Activated CD4-positive, alpha-beta memory T cell treated with anti-CD3 and anti-CD28 coated beads, Interleukin-2, amount 10 ng/mL, durations not matched to agents 7 days and 5 days (primary cell): ENCODE results near the gene INTS6. TPM values are rescaled to one million over a fixed set of nuclear protein-coding genes. Genes with fewer than 3 reads are reported as not detected.

Experiments
- CTCF ChIA-PET: fragments of 350-600 bp; sonication (Branson Sonifier 250); formaldehyde crosslinking; loops from one replicate; lab custom pipeline; 2021; ENCODE audit warnings: antibody characterized with exemption, inconsistent platforms; lab: Charles Lee
- POLR2A ChIA-PET: fragments of 350-600 bp; sonication (Branson Sonifier 250); formaldehyde crosslinking; loops from one replicate; lab custom pipeline; 2021; ENCODE audit warnings: antibody characterized with exemption; lab: Charles Lee
- DNase-seq: peaks from one replicate; pipeline ENCODE4 v3.0.0-alpha.2; 2020
- H3K27ac Mint-ChIP-seq: one replicate; pipeline ENCODE4 v1.8.0; 2021; ENCODE audit warnings: mild to moderate bottlenecking, mixed read lengths
- H3K27me3 Mint-ChIP-seq: one replicate; pipeline ENCODE4 v1.8.0; 2021; ENCODE audit warnings: mixed read lengths
- H3K36me3 Mint-ChIP-seq: one replicate; pipeline ENCODE4 v1.8.0; 2021; ENCODE audit warnings: low read depth, mixed read lengths
- H3K4me1 Mint-ChIP-seq: one replicate; pipeline ENCODE4 v1.8.0; 2021; ENCODE audit warnings: mixed read lengths
- H3K4me3 Mint-ChIP-seq: one replicate; pipeline ENCODE4 v1.8.0; 2021; ENCODE audit warnings: mild to moderate bottlenecking, mixed read lengths
- H3K9me3 Mint-ChIP-seq: one replicate; pipeline ENCODE4 v1.8.0; 2021; ENCODE audit warnings: mixed read lengths
- total RNA-seq, 2 experiments: library from RNA; stranded (reverse); gene quantifications; one replicate each; pipeline ENCODE4 v1.2.3, GENCODE V29; 2021

INTS6 gene
- total RNA-seq, 2 experiments from 2014 or later = 45.5 to 48.9 TPM

- no peaks in the 10 kb centered on the region for H3K27me3 Mint-ChIP-seq
- CTCF ChIA-PET = interaction anchor here (0.5 to 2.6 kb wide), 22 partner anchors 8 to 1199 kb away, joined by 3 to 30 read pairs (median 4); partner anchors contain the start of gene SUGT1
- H3K4me1 Mint-ChIP-seq = peaks cover 32% of the 10 kb centered on the region
- H3K9me3 Mint-ChIP-seq = peaks cover 5% of the 10 kb centered on the region
- POLR2A ChIA-PET = interaction anchor here (0.5 to 6.9 kb wide), 77 partner anchors 9 to 1373 kb away, joined by 3 to 109 read pairs (median 4); no protein-coding TSS in a partner anchor
- H3K27ac Mint-ChIP-seq = peak overlapping the region; percentile 94
- peak overlapping the region; percentile 88 for H3K4me3 Mint-ChIP-seq
- peak; percentile 84 for DNase-seq
- peaks cover 59% of the 10 kb centered on the region for H3K36me3 Mint-ChIP-seq
Measured at GRCh38 chr13:51453207-51453958, 547 bp upstream of the INTS6 start.

- Mint-ChIP-seq H3K27ac (peak overlapping the region; percentile 94), H3K4me1 (peaks cover 34% of the 10 kb centered on the region), H3K27me3 (no peaks in the 10 kb centered on the region), H3K9me3 (peaks cover 5% of the 10 kb centered on the region), H3K4me3 (peak overlapping the region; percentile 91), H3K36me3 (peaks cover 57% of the 10 kb centered on the region)
- CTCF ChIA-PET = interaction anchor here (0.8 to 1.8 kb wide), 4 partner anchors 17 to 351 kb away, joined by 3 to 11 read pairs (median 4); no protein-coding TSS in a partner anchor
- DNase-seq = peak; percentile 85
- POLR2A ChIA-PET = interaction anchor here (0.8 to 6.9 kb wide), 30 partner anchors 7 to 377 kb away, joined by 3 to 109 read pairs (median 5); no protein-coding TSS in a partner anchor
Measured at GRCh38 chr13:51451467-51452360, 1.1 kb downstream of the INTS6 start.

GRCh38 chr13:51451134-51451466, 1.7 kb downstream of the INTS6 start:
- Mint-ChIP-seq H3K27ac (peak overlapping the region; percentile 94), H3K4me3 (peak overlapping the region; percentile 91), H3K27me3 (no peaks in the 10 kb centered on the region), H3K36me3 (peaks cover 60% of the 10 kb centered on the region), H3K9me3 (peaks cover 5% of the 10 kb centered on the region), H3K4me1 (peaks cover 35% of the 10 kb centered on the region)
- ChIA-PET POLR2A (interaction anchor here (0.7 to 6.9 kb wide), 20 partner anchors 11 to 378 kb away, joined by 3 to 109 read pairs (median 4); no protein-coding TSS in a partner anchor), CTCF (interaction anchor here (0.8 to 1.8 kb wide), 4 partner anchors 16 to 352 kb away, joined by 3 to 11 read pairs (median 4); no protein-coding TSS in a partner anchor)
- DNase-seq = no peak

- no peak overlapping the region for H3K4me3 Mint-ChIP-seq
- peaks cover 19% of the 10 kb centered on the region for H3K4me1 Mint-ChIP-seq
- H3K27me3 Mint-ChIP-seq = no peaks in the 10 kb centered on the region
- H3K27ac Mint-ChIP-seq = no peak overlapping the region
- H3K36me3 Mint-ChIP-seq = peaks cover 49% of the 10 kb centered on the region
- CTCF ChIA-PET = interaction anchor here (1.1 kb wide), 1 partner anchor 316 kb away, joined by 4 read pairs; no protein-coding TSS in a partner anchor
- no peak for DNase-seq
- H3K9me3 Mint-ChIP-seq = no peaks in the 10 kb centered on the region
- POLR2A ChIA-PET = no interaction called here
Measured at GRCh38 chr13:51449018-51449417, 3.8 kb downstream of the INTS6 start.

GRCh38 chr13:51444922-51445321, 7.9 kb downstream of the INTS6 start:
- Mint-ChIP-seq H3K4me3 (no peak overlapping the region), H3K4me1 (peaks cover 11% of the 10 kb centered on the region), H3K9me3 (no peaks in the 10 kb centered on the region), H3K27ac (no peak overlapping the region), H3K27me3 (no peaks in the 10 kb centered on the region), H3K36me3 (peaks cover 41% of the 10 kb centered on the region)
- no peak for DNase-seq
- ChIA-PET CTCF (interaction anchor here (1.0 to 5.5 kb wide), 3 partner anchors 170 to 353 kb away, joined by 3 to 50 read pairs (median 5); no protein-coding TSS in a partner anchor), POLR2A (interaction anchor here (0.5 to 4.0 kb wide), 2 partner anchors 9 to 646 kb away, joined by 4 to 31 read pairs; partner anchors contain the start of gene INTS6)

GRCh38 chr13:51440381-51440780, 12.5 kb downstream of the INTS6 start:
- no peaks in the 10 kb centered on the region for H3K27me3 Mint-ChIP-seq
- no peak overlapping the region for H3K4me3 Mint-ChIP-seq
- ChIA-PET POLR2A (interaction anchor here (0.9 to 5.1 kb wide), 2 partner anchors 12 to 357 kb away, joined by 3 to 40 read pairs; partner anchors contain the start of gene INTS6), CTCF (interaction anchor here (0.6 to 2.2 kb wide), 4 partner anchors 21 to 1418 kb away, joined by 3 to 10 read pairs (median 4); no protein-coding TSS in a partner anchor)
- peaks cover 8% of the 10 kb centered on the region for H3K4me1 Mint-ChIP-seq
- H3K36me3 Mint-ChIP-seq = peaks cover 21% of the 10 kb centered on the region
- no peaks in the 10 kb centered on the region for H3K9me3 Mint-ChIP-seq
- no peak overlapping the region for H3K27ac Mint-ChIP-seq
- no peak for DNase-seq

- Mint-ChIP-seq H3K9me3 (no peaks in the 10 kb centered on the region), H3K27me3 (no peaks in the 10 kb centered on the region), H3K4me3 (no peak overlapping the region), H3K4me1 (peaks cover 8% of the 10 kb centered on the region), H3K36me3 (peaks cover 16% of the 10 kb centered on the region), H3K27ac (no peak overlapping the region)
- DNase-seq = no peak
- ChIA-PET POLR2A (interaction anchor here (5.1 kb wide), 1 partner anchor 15 kb away, joined by 40 read pairs; the partner anchor contains the start of gene INTS6), CTCF (no interaction called here)
Measured at GRCh38 chr13:51437550-51438127, 15.2 kb downstream of the INTS6 start.

- H3K36me3 Mint-ChIP-seq = peaks cover 14% of the 10 kb centered on the region
- POLR2A ChIA-PET = interaction anchor here (0.6 to 2.5 kb wide), 4 partner anchors 16 to 364 kb away, joined by 3 to 10 read pairs (median 4); partner anchors contain the start of gene INTS6
- no peaks in the 10 kb centered on the region for H3K27me3 Mint-ChIP-seq
Measured at GRCh38 chr13:51435002-51435578, 17.7 kb downstream of the INTS6 start.

GRCh38 chr13:51432576-51432975, 20.3 kb downstream of the INTS6 start:
- Mint-ChIP-seq H3K27ac (no peak overlapping the region), H3K36me3 (peaks cover 30% of the 10 kb centered on the region), H3K9me3 (no peaks in the 10 kb centered on the region), H3K4me3 (no peak overlapping the region), H3K4me1 (peaks cover 19% of the 10 kb centered on the region), H3K27me3 (no peaks in the 10 kb centered on the region)
- CTCF ChIA-PET = interaction anchor here (0.7 to 3.7 kb wide), 2 partner anchors 73 to 366 kb away, joined by 4 to 63 read pairs; no protein-coding TSS in a partner anchor
- DNase-seq = no peak
- POLR2A ChIA-PET = interaction anchor here (0.9 kb wide), 2 partner anchors 181 to 365 kb away, joined by 3 read pairs; no protein-coding TSS in a partner anchor

More at GRCh38 chr13:51435002-51435578, 17.7 kb downstream of the INTS6 start:
- Mint-ChIP-seq H3K4me1 (peaks cover 14% of the 10 kb centered on the region), H3K9me3 (no peaks in the 10 kb centered on the region), H3K4me3 (no peak overlapping the region), H3K27ac (no peak overlapping the region)
- no peak for DNase-seq
- CTCF ChIA-PET = interaction anchor here (0.9 to 3.7 kb wide), 11 partner anchors 11 to 397 kb away, joined by 3 to 63 read pairs (median 3); partner anchors contain the start of gene INTS6

GRCh38 chr13:51426982-51427381, 25.9 kb downstream of the INTS6 start:
- Mint-ChIP-seq H3K4me3 (no peak overlapping the region), H3K4me1 (peaks cover 34% of the 10 kb centered on the region), H3K27ac (no peak overlapping the region), H3K36me3 (peaks cover 56% of the 10 kb centered on the region), H3K9me3 (no peaks in the 10 kb centered on the region), H3K27me3 (no peaks in the 10 kb centered on the region)
- DNase-seq = no peak
- ChIA-PET POLR2A (no interaction called here), CTCF (interaction anchor here (2.5 kb wide), 1 partner anchor 370 kb away, joined by 9 read pairs; no protein-coding TSS in a partner anchor)

- no peak for DNase-seq
- H3K9me3 Mint-ChIP-seq = no peaks in the 10 kb centered on the region
- peaks cover 41% of the 10 kb centered on the region for H3K4me1 Mint-ChIP-seq
- H3K36me3 Mint-ChIP-seq = peaks cover 60% of the 10 kb centered on the region
- H3K27me3 Mint-ChIP-seq = no peaks in the 10 kb centered on the region
- no peak overlapping the region for H3K27ac Mint-ChIP-seq
- CTCF ChIA-PET = interaction anchor here (2.9 kb wide), 1 partner anchor 372 kb away, joined by 9 read pairs; no protein-coding TSS in a partner anchor
- POLR2A ChIA-PET = no interaction called here
- no peak overlapping the region for H3K4me3 Mint-ChIP-seq
Measured at GRCh38 chr13:51425410-51426042, 27.3 kb downstream of the INTS6 start.
